GM18519 (cell line): ENCODE measurements around the gene PRMT1.
A peak's percentile ranks its signal among the peaks of the same experiment; 100 is the strongest.

Experiments used
- ATAC-seq: cut with Tn5 transposase; IDR thresholded peaks from one replicate; pipeline ENCODE4 v1.9.1; 2021; ENCODE audit warnings: mild to moderate bottlenecking, moderate library complexity; ENCODE audit not compliant: unreplicated experiment, low FRiP score

Gene PRMT1

GRCh38 chr19:49651029-49651819 is 25.8 kb upstream of the PRMT1 start:
- ATAC-seq: no peak

- no peak for ATAC-seq
Measured at GRCh38 chr19:49651820-49652550, 25.1 kb upstream of the PRMT1 start.

- ATAC-seq: no peak
Measured at GRCh38 chr19:49652551-49653465, 24.3 kb upstream of the PRMT1 start.

- no peak for ATAC-seq
Measured at GRCh38 chr19:49653466-49653806, 23.6 kb upstream of the PRMT1 start.

- no peak for ATAC-seq
Measured at GRCh38 chr19:49654581-49654980, 22.5 kb upstream of the PRMT1 start.

GRCh38 chr19:49655570-49656455 is 21.3 kb upstream of the PRMT1 start:
- no peak for ATAC-seq

GRCh38 chr19:49656456-49657109 is 20.5 kb upstream of the PRMT1 start:
- no peak for ATAC-seq

- ATAC-seq: no peak
Measured at GRCh38 chr19:49657493-49658138, 19.5 kb upstream of the PRMT1 start.

GRCh38 chr19:49658139-49658517 is 18.9 kb upstream of the PRMT1 start:
- ATAC-seq: no peak

GRCh38 chr19:49658566-49659442 is 18.3 kb upstream of the PRMT1 start:
- no peak for ATAC-seq

GRCh38 chr19:49660338-49660961 is 16.6 kb upstream of the PRMT1 start:
- no peak for ATAC-seq

- no peak for ATAC-seq
Measured at GRCh38 chr19:49662011-49662410, 15.1 kb upstream of the PRMT1 start.

- no peak for ATAC-seq
Measured at GRCh38 chr19:49663224-49663623, 13.8 kb upstream of the PRMT1 start.

- ATAC-seq: no peak
Measured at GRCh38 chr19:49664171-49665035, 12.7 kb upstream of the PRMT1 start.

- ATAC-seq: no peak
Measured at GRCh38 chr19:49665036-49665350, 12.1 kb upstream of the PRMT1 start.

GRCh38 chr19:49665351-49666119 is 11.5 kb upstream of the PRMT1 start, which contains the start of the genes BCL2L12 and IRF3:
Gene BCL2L12 (plus strand): TSS chr19:49665933. CDS start chr19:49666693, 760 bp downstream.
Gene IRF3 (minus strand): TSS chr19:49665857. CDS start chr19:49664838, 1,019 bp downstream.
- peak; percentile 62 for ATAC-seq
